Measurements from ENCODE around the gene MINK1.

GRCh38 chr17:4887581-4887980, 54.4 kb downstream of the MINK1 start:
- TF ChIP-seq, protein P1, sequence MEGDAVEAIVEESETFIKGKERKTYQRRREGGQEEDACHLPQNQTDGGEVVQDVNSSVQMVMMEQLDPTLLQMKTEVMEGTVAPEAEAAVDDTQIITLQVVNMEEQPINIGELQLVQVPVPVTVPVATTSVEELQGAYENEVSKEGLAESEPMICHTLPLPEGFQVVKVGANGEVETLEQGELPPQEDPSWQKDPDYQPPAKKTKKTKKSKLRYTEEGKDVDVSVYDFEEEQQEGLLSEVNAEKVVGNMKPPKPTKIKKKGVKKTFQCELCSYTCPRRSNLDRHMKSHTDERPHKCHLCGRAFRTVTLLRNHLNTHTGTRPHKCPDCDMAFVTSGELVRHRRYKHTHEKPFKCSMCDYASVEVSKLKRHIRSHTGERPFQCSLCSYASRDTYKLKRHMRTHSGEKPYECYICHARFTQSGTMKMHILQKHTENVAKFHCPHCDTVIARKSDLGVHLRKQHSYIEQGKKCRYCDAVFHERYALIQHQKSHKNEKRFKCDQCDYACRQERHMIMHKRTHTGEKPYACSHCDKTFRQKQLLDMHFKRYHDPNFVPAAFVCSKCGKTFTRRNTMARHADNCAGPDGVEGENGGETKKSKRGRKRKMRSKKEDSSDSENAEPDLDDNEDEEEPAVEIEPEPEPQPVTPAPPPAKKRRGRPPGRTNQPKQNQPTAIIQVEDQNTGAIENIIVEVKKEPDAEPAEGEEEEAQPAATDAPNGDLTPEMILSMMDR (IDR thresholded peaks at IDR 0.05) = no peak
- no peak for TF ChIP-seq POLR2A (IDR thresholded peaks at IDR 0.05)
